BE2C (cell line): Measurements from ENCODE around the gene ATP5MC2.

ENCODE experiments used
- DNase-seq: peaks from one replicate; pipeline ENCODE4 v3.0.0-alpha.2; 2020
- H3K27me3 ChIP-seq: fragments of 250-450 bp; sonication (Bioruptor Pico); 2 replicates; pipeline ENCODE4 v1.5.1; 2020; ENCODE audit warnings: mild to moderate bottlenecking
- H3K36me3 ChIP-seq: fragments of 250-450 bp; sonication (Bioruptor Pico); 2 replicates; pipeline ENCODE4 v1.5.1; 2020; ENCODE audit warnings: mild to moderate bottlenecking
- H3K4me1 ChIP-seq: fragments of 250-450 bp; sonication (Bioruptor Pico); 2 replicates; pipeline ENCODE4 v1.5.1; 2020
- H3K4me3 ChIP-seq: 2 replicates; pipeline ENCODE4 v1.5.1; 2011; ENCODE audit warnings: low read depth, low read length
- H3K9me3 ChIP-seq: fragments of 250-450 bp; sonication (Bioruptor Pico); 2 replicates; pipeline ENCODE4 v1.5.1; 2020
- TF ChIP-seq, protein P1 (sequence below): IDR thresholded peaks from 2 replicates; pipeline ENCODE4 v1.5.1; 2012; ENCODE audit warnings: mild to moderate bottlenecking, low read depth, low read length

Gene ATP5MC2

GRCh38 chr12:53625946-53626701 is 49.8 kb downstream of the ATP5MC2 start, which contains the start of gene ATF7:
Gene ATF7 (minus strand): TSS chr12:53626382. CDS start chr12:53601000, 25,382 bp downstream.
- Histone ChIP-seq H3K4me1 (no peaks in the 10 kb centered on the region), H3K9me3 (no peaks in the 10 kb centered on the region), H3K36me3 (no peaks in the 10 kb centered on the region), H3K4me3 (peak within 1 kb of the TSS; percentile 96), H3K27me3 (no peaks in the 10 kb centered on the region)
- DNase-seq = peak; percentile 98
- TF ChIP-seq, protein P1, sequence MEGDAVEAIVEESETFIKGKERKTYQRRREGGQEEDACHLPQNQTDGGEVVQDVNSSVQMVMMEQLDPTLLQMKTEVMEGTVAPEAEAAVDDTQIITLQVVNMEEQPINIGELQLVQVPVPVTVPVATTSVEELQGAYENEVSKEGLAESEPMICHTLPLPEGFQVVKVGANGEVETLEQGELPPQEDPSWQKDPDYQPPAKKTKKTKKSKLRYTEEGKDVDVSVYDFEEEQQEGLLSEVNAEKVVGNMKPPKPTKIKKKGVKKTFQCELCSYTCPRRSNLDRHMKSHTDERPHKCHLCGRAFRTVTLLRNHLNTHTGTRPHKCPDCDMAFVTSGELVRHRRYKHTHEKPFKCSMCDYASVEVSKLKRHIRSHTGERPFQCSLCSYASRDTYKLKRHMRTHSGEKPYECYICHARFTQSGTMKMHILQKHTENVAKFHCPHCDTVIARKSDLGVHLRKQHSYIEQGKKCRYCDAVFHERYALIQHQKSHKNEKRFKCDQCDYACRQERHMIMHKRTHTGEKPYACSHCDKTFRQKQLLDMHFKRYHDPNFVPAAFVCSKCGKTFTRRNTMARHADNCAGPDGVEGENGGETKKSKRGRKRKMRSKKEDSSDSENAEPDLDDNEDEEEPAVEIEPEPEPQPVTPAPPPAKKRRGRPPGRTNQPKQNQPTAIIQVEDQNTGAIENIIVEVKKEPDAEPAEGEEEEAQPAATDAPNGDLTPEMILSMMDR = no peak

DNA sequence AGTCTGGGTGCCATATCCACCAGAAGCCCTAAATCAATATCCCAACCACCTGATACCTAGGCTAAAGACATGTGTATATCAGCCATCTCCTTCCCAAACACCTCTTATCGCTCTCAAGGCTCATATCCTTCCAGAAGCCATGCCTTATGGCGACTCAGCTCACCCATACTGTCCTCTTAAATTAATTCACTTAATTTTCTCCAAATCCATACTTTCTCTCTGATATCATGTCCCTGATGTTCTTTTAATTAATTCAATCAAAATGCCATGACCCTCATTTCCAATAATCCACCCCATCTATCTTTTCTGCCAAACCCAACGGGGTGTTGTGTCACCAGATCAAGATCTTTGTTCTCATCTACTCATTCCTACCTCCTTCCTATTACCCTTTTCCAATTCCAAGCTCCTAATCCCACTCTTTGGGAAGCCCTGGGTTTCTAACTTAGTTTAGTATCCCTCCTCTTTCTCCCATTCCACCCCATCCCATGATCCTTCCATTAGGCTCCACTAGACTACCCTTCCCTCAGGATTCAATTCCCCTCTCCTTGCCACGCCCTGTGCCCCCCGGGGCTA is 50.4 kb downstream of the ATP5MC2 start:
- TF ChIP-seq, protein P1 = no peak
- DNase-seq = no peak
- H3K4me3 ChIP-seq = peak overlapping the region; percentile 96
- no peaks in the 10 kb centered on the region for H3K36me3 ChIP-seq
- no peaks in the 10 kb centered on the region for H3K4me1 ChIP-seq
- H3K27me3 ChIP-seq = no peaks in the 10 kb centered on the region
- no peaks in the 10 kb centered on the region for H3K9me3 ChIP-seq

- Histone ChIP-seq H3K4me1 (no peaks in the 10 kb centered on the region), H3K27me3 (no peaks in the 10 kb centered on the region), H3K9me3 (no peaks in the 10 kb centered on the region), H3K4me3 (peak overlapping the region; percentile 96), H3K36me3 (no peaks in the 10 kb centered on the region)
- DNase-seq = no peak
- TF ChIP-seq, protein P1 = no peak
Measured at GRCh38 chr12:53624956-53625355, 50.9 kb downstream of the ATP5MC2 start.

- Histone ChIP-seq H3K36me3 (no peaks in the 10 kb centered on the region), H3K27me3 (no peaks in the 10 kb centered on the region), H3K4me3 (no peak overlapping the region), H3K4me1 (no peaks in the 10 kb centered on the region), H3K9me3 (no peaks in the 10 kb centered on the region)
- TF ChIP-seq, protein P1 = no peak
- no peak for DNase-seq
Measured at GRCh38 chr12:53624458-53624857, 51.4 kb downstream of the ATP5MC2 start.

- Histone ChIP-seq H3K36me3 (no peaks in the 10 kb centered on the region), H3K27me3 (no peaks in the 10 kb centered on the region), H3K4me1 (no peaks in the 10 kb centered on the region), H3K9me3 (no peaks in the 10 kb centered on the region), H3K4me3 (no peak overlapping the region)
- no peak for DNase-seq
- TF ChIP-seq, protein P1 = no peak
Measured at GRCh38 chr12:53623548-53624385, 52.1 kb downstream of the ATP5MC2 start.
